ENCODE measurements around the gene DPP10.

Gene DPP10

GRCh38 chr2:114609203-114609602 is 166.8 kb downstream of the DPP10 start:
- no peak for DNase-seq (ENCODE audit: low read depth, low spot score)

- DNase-seq (ENCODE audit: low read depth, low spot score), result no peak
These were observed 167.4 kb downstream of the DPP10 start for GRCh38 chr2:114609801-114610200.

- DNase-seq (ENCODE audit: low read depth, low spot score), result no peak
These were observed 168.2 kb downstream of the DPP10 start for GRCh38 chr2:114610677-114611076.

- no peak for DNase-seq (ENCODE audit: low read depth, low spot score)
These were observed 172.2 kb downstream of the DPP10 start for GRCh38 chr2:114614592-114614991.

- DNase-seq (ENCODE audit: low read depth, low spot score), result no peak
These were observed 186.0 kb downstream of the DPP10 start for GRCh38 chr2:114628481-114628880.

GRCh38 chr2:114631146-114631545 is 188.7 kb downstream of the DPP10 start:
- no peak for DNase-seq (ENCODE audit: low read depth, low spot score)

GRCh38 chr2:114642166-114642770 is 199.8 kb downstream of the DPP10 start:
- no peak for DNase-seq (ENCODE audit: low read depth, low spot score)

- DNase-seq (ENCODE audit: low read depth, low spot score), result no peak
These were observed 200.6 kb downstream of the DPP10 start for GRCh38 chr2:114642988-114643553.

- no peak for DNase-seq (ENCODE audit: low read depth, low spot score)
These were observed 209.5 kb downstream of the DPP10 start for GRCh38 chr2:114651933-114652332.

GRCh38 chr2:114659880-114660279 is 217.4 kb downstream of the DPP10 start:
- DNase-seq (ENCODE audit: low read depth, low spot score), result no peak

- DNase-seq (ENCODE audit: low read depth, low spot score), result no peak
These were observed 219.8 kb downstream of the DPP10 start for GRCh38 chr2:114661971-114662939.

- DNase-seq (ENCODE audit: low read depth, low spot score), result no peak
These were observed 226.0 kb downstream of the DPP10 start for GRCh38 chr2:114668415-114668814.

GRCh38 chr2:114683251-114683650 is 240.8 kb downstream of the DPP10 start:
- DNase-seq (ENCODE audit: low read depth, low spot score), result no peak

GRCh38 chr2:114684403-114684802 is 242.0 kb downstream of the DPP10 start:
- DNase-seq (ENCODE audit: low read depth, low spot score), result no peak

- DNase-seq (ENCODE audit: low read depth, low spot score), result no peak
These were observed 242.7 kb downstream of the DPP10 start for GRCh38 chr2:114685102-114685501.

- no peak for DNase-seq (ENCODE audit: low read depth, low spot score)
These were observed 245.8 kb downstream of the DPP10 start for GRCh38 chr2:114688241-114688640.

- DNase-seq (ENCODE audit: low read depth, low spot score), result no peak
These were observed 256.1 kb downstream of the DPP10 start for GRCh38 chr2:114698520-114698919.

- DNase-seq (ENCODE audit: low read depth, low spot score), result no peak
These were observed 257.0 kb downstream of the DPP10 start for GRCh38 chr2:114699423-114699944.

- DNase-seq (ENCODE audit: low read depth, low spot score), result no peak
These were observed 258.0 kb downstream of the DPP10 start for GRCh38 chr2:114700440-114700839.

- DNase-seq (ENCODE audit: low read depth, low spot score), result no peak
These were observed 267.8 kb downstream of the DPP10 start for GRCh38 chr2:114709936-114710850.

GRCh38 chr2:114714313-114714712 is 271.9 kb downstream of the DPP10 start:
- DNase-seq (ENCODE audit: low read depth, low spot score), result no peak
